CD4-positive, alpha-beta T cell (primary cell): ENCODE measurements around the gene CDH13. TPM values are rescaled to one million over a fixed set of nuclear protein-coding genes. Genes with fewer than 3 reads are reported as not detected.

Experiments
- ATAC-seq: fragments of 200-7000 bp; cut with Tn5 transposase; one replicate; pipeline ENCODE4 v1.10.0; 2022; ENCODE audit warnings: mild to moderate bottlenecking; ENCODE audit not compliant: poor library complexity
- CTCF ChIA-PET: fragments of 350-600 bp; sonication (Branson Sonifier 250); formaldehyde crosslinking; loops from one replicate; lab custom pipeline; 2021; ENCODE audit warnings: antibody characterized with exemption, inconsistent platforms; lab: Charles Lee
- POLR2A ChIA-PET: fragments of 350-600 bp; sonication (Branson Sonifier 250); formaldehyde crosslinking; loops from one replicate; lab custom pipeline; 2021; ENCODE audit warnings: antibody characterized with exemption, inconsistent platforms; lab: Charles Lee
- DNase-seq, 14 experiments: peaks; one replicate each; pipeline ENCODE4 v3.0.0-alpha.2; 2013 to 2020; ENCODE audit warnings: mixed read lengths in 2 of 14
- H3K27ac ChIP-seq, 2 donors: one replicate each; pipeline versions ENCODE4 v1.5.1 to v1.7.0; 2013; ENCODE audit warnings: low read length in 2 of 2, low read depth in 1 of 2, mild to moderate bottlenecking in 1 of 2
- H3K27me3 ChIP-seq, 2 experiments: 1 replicate in 1 of 2; 2 replicates in 1 of 2; pipeline versions ENCODE4 v1.6.1 to v1.7.0; 2013; ENCODE audit warnings: low read length in 2 of 2, control low read depth in 1 of 2, mild to moderate bottlenecking in 1 of 2, moderate library complexity in 1 of 2; ENCODE audit not compliant: insufficient read depth in 2 of 2, control insufficient read depth in 1 of 2
- H3K36me3 ChIP-seq: one replicate; pipeline ENCODE4 v1.6.1; 2013; ENCODE audit warnings: low read length, control low read depth; ENCODE audit not compliant: insufficient read depth
- H3K4me1 ChIP-seq: one replicate; pipeline ENCODE4 v1.6.1; 2013; ENCODE audit warnings: low read length, control low read depth; ENCODE audit not compliant: insufficient read depth
- H3K4me3 ChIP-seq: one replicate; pipeline ENCODE4 v1.5.1; 2013; ENCODE audit warnings: mild to moderate bottlenecking, low read length, moderate library complexity
- H3K9me3 ChIP-seq, 2 experiments: 1 replicate in 1 of 2; 2 replicates in 1 of 2; pipeline versions ENCODE4 v1.6.1 to v1.7.0; 2013; ENCODE audit warnings: low read length in 2 of 2, mild to moderate bottlenecking in 2 of 2, control low read depth in 1 of 2, moderate library complexity in 1 of 2; ENCODE audit not compliant: control insufficient read depth in 1 of 2, insufficient read depth in 1 of 2
- H3K27ac Mint-ChIP-seq: one replicate; pipeline ENCODE4 v1.8.0; 2020; ENCODE audit warnings: mixed read lengths
- H3K27me3 Mint-ChIP-seq: one replicate; pipeline ENCODE4 v1.8.0; 2021; ENCODE audit warnings: mixed read lengths
- H3K36me3 Mint-ChIP-seq: one replicate; pipeline ENCODE4 v1.8.0; 2021; ENCODE audit warnings: low read depth, mixed read lengths
- H3K4me1 Mint-ChIP-seq: one replicate; pipeline ENCODE4 v1.8.0; 2021; ENCODE audit warnings: low read depth, mixed read lengths
- H3K4me3 Mint-ChIP-seq: one replicate; pipeline ENCODE4 v1.8.0; 2020; ENCODE audit warnings: mild to moderate bottlenecking, mixed read lengths
- H3K9me3 Mint-ChIP-seq: one replicate; pipeline ENCODE4 v1.8.0; 2020; ENCODE audit warnings: mixed read lengths
- intact Hi-C, 2 experiments: fragments of 100-400 bp; cut with DNase I in 1 of 2; cut with micrococcal nuclease in 1 of 2; formaldehyde crosslinking; loops; one replicate each; pipeline versions ENCODE4 v1.15.1 to v1.9.0; 2023 to 2025; cut with DNase I, micrococcal nuclease
- total RNA-seq, 174 experiments: library from RNA in 2 of 174; stranded (reverse) in 2 of 174; gene quantifications; one replicate each; pipeline ENCODE4 v1.2.3 and lab custom pipeline; 2021 to 2026
- TF ChIP-seq, protein P1 (sequence below): fragments of 200-600 bp; IDR thresholded peaks from one replicate; pipeline ENCODE4 v1.8.0; 2022; ENCODE audit warnings: antibody characterized with exemption, mild to moderate bottlenecking

CDH13 gene
- total RNA-seq, 2 experiments from 2014 or later = not detected

DNA sequence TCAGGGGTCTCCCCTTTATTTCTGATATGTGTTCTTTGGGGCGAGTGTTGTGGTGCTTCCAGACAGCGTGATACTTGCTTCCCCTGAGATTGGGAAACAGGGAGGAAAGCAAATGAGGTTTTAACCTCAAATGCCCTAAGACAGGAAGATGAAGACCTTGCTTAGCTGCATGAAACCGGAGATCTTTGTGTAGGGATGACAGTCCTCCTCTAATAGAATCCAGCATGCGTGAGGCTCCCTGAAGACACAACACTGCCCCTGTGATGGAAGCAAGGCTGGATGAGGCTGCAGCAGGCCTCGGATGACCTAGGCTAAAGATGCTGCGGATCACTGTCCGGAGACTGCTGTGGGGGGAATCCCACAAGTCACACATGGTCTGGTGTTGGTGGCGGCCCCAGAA, 491.0 kb downstream of the CDH13 start:
- Mint-ChIP-seq H3K36me3 (no peaks in the 10 kb centered on the region), H3K9me3 (no peaks in the 10 kb centered on the region), H3K27ac (no peak overlapping the region), H3K4me3 (no peak overlapping the region), H3K27me3 (no peaks in the 10 kb centered on the region), H3K4me1 (no peaks in the 10 kb centered on the region)
- H3K4me3 ChIP-seq = no peak overlapping the region
- intact Hi-C loops = no loop called here
- no peak for ATAC-seq
- H3K27me3 ChIP-seq = no peaks in the 10 kb centered on the region
- H3K9me3 ChIP-seq = peaks cover 0 to 4% of the 10 kb centered on the region in 2 experiments
- POLR2A ChIA-PET = no interaction called here
- H3K36me3 ChIP-seq = no peaks in the 10 kb centered on the region
- TF ChIP-seq, protein P1, sequence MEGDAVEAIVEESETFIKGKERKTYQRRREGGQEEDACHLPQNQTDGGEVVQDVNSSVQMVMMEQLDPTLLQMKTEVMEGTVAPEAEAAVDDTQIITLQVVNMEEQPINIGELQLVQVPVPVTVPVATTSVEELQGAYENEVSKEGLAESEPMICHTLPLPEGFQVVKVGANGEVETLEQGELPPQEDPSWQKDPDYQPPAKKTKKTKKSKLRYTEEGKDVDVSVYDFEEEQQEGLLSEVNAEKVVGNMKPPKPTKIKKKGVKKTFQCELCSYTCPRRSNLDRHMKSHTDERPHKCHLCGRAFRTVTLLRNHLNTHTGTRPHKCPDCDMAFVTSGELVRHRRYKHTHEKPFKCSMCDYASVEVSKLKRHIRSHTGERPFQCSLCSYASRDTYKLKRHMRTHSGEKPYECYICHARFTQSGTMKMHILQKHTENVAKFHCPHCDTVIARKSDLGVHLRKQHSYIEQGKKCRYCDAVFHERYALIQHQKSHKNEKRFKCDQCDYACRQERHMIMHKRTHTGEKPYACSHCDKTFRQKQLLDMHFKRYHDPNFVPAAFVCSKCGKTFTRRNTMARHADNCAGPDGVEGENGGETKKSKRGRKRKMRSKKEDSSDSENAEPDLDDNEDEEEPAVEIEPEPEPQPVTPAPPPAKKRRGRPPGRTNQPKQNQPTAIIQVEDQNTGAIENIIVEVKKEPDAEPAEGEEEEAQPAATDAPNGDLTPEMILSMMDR = no peak
- CTCF ChIA-PET = no interaction called here
- DNase-seq = no peak
- H3K4me1 ChIP-seq = no peaks in the 10 kb centered on the region
- no peak overlapping the region for H3K27ac ChIP-seq

DNA sequence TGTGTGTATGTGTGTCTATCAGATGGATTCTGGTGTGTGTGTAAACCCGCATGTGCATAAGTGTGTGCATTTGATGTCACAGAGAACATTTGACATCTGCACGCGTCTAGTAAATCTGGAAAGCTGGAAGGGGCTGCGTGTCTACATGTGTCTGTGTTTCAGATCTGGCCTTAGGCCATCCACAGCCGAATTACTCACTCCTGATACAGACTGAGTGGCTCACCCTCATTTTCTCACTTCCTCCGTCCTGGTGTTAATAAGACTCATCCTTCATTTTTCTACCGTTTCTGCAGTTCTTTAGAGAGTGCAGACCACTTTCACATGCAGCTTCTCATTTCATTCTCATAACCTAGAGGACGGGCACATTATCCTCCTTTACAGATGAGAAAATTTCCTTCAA, 491.6 kb downstream of the CDH13 start:
- TF ChIP-seq, protein P1 = no peak
- H3K27me3 ChIP-seq = no peaks in the 10 kb centered on the region
- ChIA-PET POLR2A (no interaction called here), CTCF (no interaction called here)
- H3K4me1 Mint-ChIP-seq = no peaks in the 10 kb centered on the region
- H3K9me3 Mint-ChIP-seq = no peaks in the 10 kb centered on the region
- H3K27ac ChIP-seq = no peak overlapping the region
- H3K4me3 Mint-ChIP-seq = no peak overlapping the region
- no peaks in the 10 kb centered on the region for H3K36me3 ChIP-seq
- H3K9me3 ChIP-seq = peaks cover 0 to 4% of the 10 kb centered on the region in 2 experiments
- ATAC-seq (no peak), DNase-seq (no peak)
- no peaks in the 10 kb centered on the region for H3K27me3 Mint-ChIP-seq
- H3K36me3 Mint-ChIP-seq = no peaks in the 10 kb centered on the region
- intact Hi-C loops = no loop called here
- H3K4me1 ChIP-seq = no peaks in the 10 kb centered on the region
- no peak overlapping the region for H3K27ac Mint-ChIP-seq
- H3K4me3 ChIP-seq = no peak overlapping the region

DNA sequence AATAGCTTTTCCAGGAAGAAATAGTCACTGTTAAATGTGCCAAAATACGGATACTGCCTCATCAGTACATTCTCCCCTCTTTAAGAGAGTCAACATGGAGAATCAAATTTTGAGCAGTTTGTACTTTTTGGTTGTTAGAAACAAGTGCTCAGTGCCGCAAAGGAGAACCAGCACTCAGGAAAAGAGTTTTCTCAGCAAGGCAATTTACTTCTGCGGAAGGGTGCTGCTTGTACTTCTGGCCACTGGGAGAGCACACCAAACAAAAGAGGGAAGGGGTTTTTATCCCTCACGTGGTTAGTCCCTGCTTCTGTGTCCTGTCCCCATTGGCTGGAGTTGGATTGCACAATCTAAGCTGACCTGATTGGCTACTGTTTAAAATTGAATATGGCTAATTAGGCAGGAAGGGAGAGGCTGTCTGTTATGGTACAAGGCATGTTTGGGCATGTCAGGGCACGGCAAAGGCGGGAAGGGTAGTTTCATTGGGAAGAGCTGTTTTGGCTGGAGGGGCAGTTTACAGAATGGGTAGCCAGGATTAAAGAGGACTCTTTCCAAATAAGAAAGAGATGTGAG, 499.3 kb downstream of the CDH13 start:
- peaks cover 0 to 9% of the 10 kb centered on the region in 2 experiments for H3K9me3 ChIP-seq
- no peak for ATAC-seq
- no peaks in the 10 kb centered on the region for H3K36me3 Mint-ChIP-seq
- no peaks in the 10 kb centered on the region for H3K4me1 Mint-ChIP-seq
- no peak overlapping the region for H3K27ac Mint-ChIP-seq
- H3K27me3 ChIP-seq = no peaks in the 10 kb centered on the region
- H3K27me3 Mint-ChIP-seq = peaks cover 8% of the 10 kb centered on the region
- no peak for DNase-seq
- peaks cover 7% of the 10 kb centered on the region for H3K9me3 Mint-ChIP-seq
- POLR2A ChIA-PET = no interaction called here
- CTCF ChIA-PET = no interaction called here
- intact Hi-C loops = no loop called here
- H3K27ac ChIP-seq = no peak overlapping the region
- TF ChIP-seq, protein P1 = no peak
- no peaks in the 10 kb centered on the region for H3K4me1 ChIP-seq
- no peak overlapping the region for H3K4me3 ChIP-seq
- no peak overlapping the region for H3K4me3 Mint-ChIP-seq
- no peaks in the 10 kb centered on the region for H3K36me3 ChIP-seq
